Liver (tissue), 9 donors: ENCODE data around the gene TNPO3. TPM values are rescaled to one million over a fixed set of nuclear protein-coding genes. Genes with fewer than 3 reads are reported as not detected.

ENCODE experiments used
- DNase-seq: peaks from one replicate; pipeline ENCODE4 v3.0.0-alpha.2; 2017; ENCODE audit warnings: low spot score
- H3K27ac ChIP-seq, 2 donors: one replicate each; pipeline ENCODE4 v1.7.0; 2013; ENCODE audit warnings: inconsistent platforms in 2 of 2, low read length in 2 of 2, control low read depth in 1 of 2, low read depth in 1 of 2, mild to moderate bottlenecking in 1 of 2
- H3K27me3 ChIP-seq, 4 donors: one replicate each; pipeline versions ENCODE4 v1.6.1 to v1.7.0; 2013; ENCODE audit warnings: low read length in 3 of 4, inconsistent platforms in 1 of 4, mild to moderate bottlenecking in 1 of 4, moderate library complexity in 1 of 4; ENCODE audit not compliant: control insufficient read depth in 4 of 4, insufficient read depth in 4 of 4
- H3K36me3 ChIP-seq, 4 donors: one replicate each; pipeline versions ENCODE4 v1.6.1 to v1.7.0; 2013; ENCODE audit warnings: low read length in 3 of 4, mild to moderate bottlenecking in 3 of 4, low read depth in 1 of 4, moderate library complexity in 1 of 4; ENCODE audit not compliant: control insufficient read depth in 4 of 4, insufficient read depth in 3 of 4
- H3K4me1 ChIP-seq, 4 donors: one replicate each; pipeline versions ENCODE4 v1.6.1 to v1.7.0; 2013; ENCODE audit warnings: low read length in 3 of 4, mild to moderate bottlenecking in 3 of 4, moderate library complexity in 1 of 4; ENCODE audit not compliant: control insufficient read depth in 4 of 4, insufficient read depth in 4 of 4
- H3K4me3 ChIP-seq, 3 donors: one replicate each; pipeline versions ENCODE4 v1.6.1 to v1.7.0; 2013; ENCODE audit warnings: low read length in 3 of 3, control low read depth in 1 of 3, low read depth in 1 of 3, mild to moderate bottlenecking in 1 of 3
- H3K9ac ChIP-seq, 2 donors: one replicate each; pipeline ENCODE4 v1.7.0; 2013; ENCODE audit warnings: low read length in 2 of 2, mild to moderate bottlenecking in 2 of 2, moderate library complexity in 2 of 2, control low read depth in 1 of 2, low read depth in 1 of 2
- H3K9me3 ChIP-seq, 4 donors: one replicate each; pipeline versions ENCODE4 v1.6.1 to v1.7.0; 2013; ENCODE audit warnings: low read length in 3 of 4; ENCODE audit not compliant: control insufficient read depth in 4 of 4
- EGR1 ChIP-seq, 2 donors: IDR thresholded peaks; 2 replicates each; pipeline ENCODE4 v1.6.1; 2016 to 2018; ENCODE audit warnings: antibody characterized with exemption in 2 of 2, low read depth in 2 of 2
- FOXA1 ChIP-seq: IDR thresholded peaks from 2 replicates; pipeline ENCODE4 v1.6.1; 2016; ENCODE audit warnings: antibody characterized with exemption
- FOXA2 ChIP-seq: IDR thresholded peaks from 2 replicates; pipeline ENCODE4 v1.6.1; 2016; ENCODE audit warnings: antibody characterized with exemption
- GABPA ChIP-seq, 2 donors: IDR thresholded peaks in 1 of 2; conservative IDR thresholded peaks in 1 of 2; 2 replicates each; pipeline ENCODE4 v1.6.1; 2016; ENCODE audit warnings: antibody characterized with exemption in 2 of 2, mild to moderate bottlenecking in 1 of 2, moderate library complexity in 1 of 2
- HNF4A ChIP-seq, 2 donors: conservative IDR thresholded peaks; 2 replicates each; pipeline ENCODE4 v1.6.1; 2016; ENCODE audit warnings: antibody characterized with exemption in 2 of 2, mild to moderate bottlenecking in 2 of 2
- HNF4G ChIP-seq: IDR thresholded peaks from 2 replicates; pipeline ENCODE4 v1.6.1; 2016; ENCODE audit warnings: antibody characterized with exemption
- JUND ChIP-seq, 2 donors: IDR thresholded peaks; 2 replicates each; pipeline ENCODE4 v1.6.1; 2016; ENCODE audit warnings: antibody characterized with exemption in 2 of 2
- MAX ChIP-seq: IDR thresholded peaks from 2 replicates; pipeline ENCODE4 v1.6.1; 2016; ENCODE audit warnings: antibody characterized with exemption
- NR2F2 ChIP-seq: IDR thresholded peaks from 2 replicates; pipeline ENCODE4 v1.6.1; 2016; ENCODE audit warnings: antibody characterized with exemption
- RAD21 ChIP-seq, 2 donors: IDR thresholded peaks; 2 replicates each; pipeline ENCODE4 v1.6.1; 2016; ENCODE audit warnings: antibody characterized with exemption in 2 of 2, mild to moderate bottlenecking in 2 of 2
- REST ChIP-seq: IDR thresholded peaks from 2 replicates; pipeline ENCODE4 v1.6.1; 2016; ENCODE audit warnings: antibody characterized with exemption, mild to moderate bottlenecking
- SP1 ChIP-seq: IDR thresholded peaks from 2 replicates; pipeline ENCODE4 v1.6.1; 2018; ENCODE audit warnings: antibody characterized with exemption, mild to moderate bottlenecking
- TAF1 ChIP-seq: conservative IDR thresholded peaks from 2 replicates; pipeline ENCODE4 v1.6.1; 2016; ENCODE audit warnings: antibody characterized with exemption, mild to moderate bottlenecking
- YY1 ChIP-seq: IDR thresholded peaks from 2 replicates; pipeline ENCODE4 v1.6.1; 2016; ENCODE audit warnings: antibody characterized with exemption, mild to moderate bottlenecking
- WGBS: extraction: QIAGEN DNeasy Blood & Tissue Kit; methylation state at CpG from one replicate; pipeline ENCODE4 v1.1.7; 2013; 5-methylcytosine and 5-hydroxymethylcytosine counted together
- polyA plus RNA-seq, 2 donors: library from polyadenylated mRNA; stranded (reverse) in 1 of 2; unstranded in 1 of 2; fragments of 200-250 nt in 1 of 2; fragments of >200 nt in 1 of 2; fragmentation: Nextera tagmentation in 1 of 2; extraction: Ambion mirVana in 1 of 2; gene quantifications; one replicate each; pipeline versions ENCODE4 v1.2.1 to v1.2.3, GENCODE V29; 2013 to 2015
- total RNA-seq, 2 donors: library from RNA; depleted of rRNA; stranded (reverse); fragments of >200 nt; gene quantifications; one replicate each; pipeline ENCODE4 v1.2.3, GENCODE V29; 2014
- TF ChIP-seq, protein P1 (sequence below): IDR thresholded peaks from 2 replicates; pipeline ENCODE4 v1.6.1; 2016; ENCODE audit warnings: antibody characterized with exemption
- TF ChIP-seq, protein P2 (sequence below): fragments of 150-350 bp; IDR thresholded peaks from 2 replicates; pipeline ENCODE4 v1.5.1; 2017; ENCODE audit warnings: improper control_type of control experiment, low read depth, low read length; ENCODE audit not compliant: missing input control
- TF ChIP-seq, protein P3 (sequence below): IDR thresholded peaks from 2 replicates; pipeline ENCODE4 v1.6.1; 2016; ENCODE audit warnings: antibody characterized with exemption
- donor health status: healthy.
- donor health status: healthy.
- donor health status: healthy.
- donor health status: healthy.
- donor health status: healthy.

TNPO3 gene
- total and polyA plus RNA-seq, 4 donors: 9.2 to 38.9 (median 20.0) TPM

DNA sequence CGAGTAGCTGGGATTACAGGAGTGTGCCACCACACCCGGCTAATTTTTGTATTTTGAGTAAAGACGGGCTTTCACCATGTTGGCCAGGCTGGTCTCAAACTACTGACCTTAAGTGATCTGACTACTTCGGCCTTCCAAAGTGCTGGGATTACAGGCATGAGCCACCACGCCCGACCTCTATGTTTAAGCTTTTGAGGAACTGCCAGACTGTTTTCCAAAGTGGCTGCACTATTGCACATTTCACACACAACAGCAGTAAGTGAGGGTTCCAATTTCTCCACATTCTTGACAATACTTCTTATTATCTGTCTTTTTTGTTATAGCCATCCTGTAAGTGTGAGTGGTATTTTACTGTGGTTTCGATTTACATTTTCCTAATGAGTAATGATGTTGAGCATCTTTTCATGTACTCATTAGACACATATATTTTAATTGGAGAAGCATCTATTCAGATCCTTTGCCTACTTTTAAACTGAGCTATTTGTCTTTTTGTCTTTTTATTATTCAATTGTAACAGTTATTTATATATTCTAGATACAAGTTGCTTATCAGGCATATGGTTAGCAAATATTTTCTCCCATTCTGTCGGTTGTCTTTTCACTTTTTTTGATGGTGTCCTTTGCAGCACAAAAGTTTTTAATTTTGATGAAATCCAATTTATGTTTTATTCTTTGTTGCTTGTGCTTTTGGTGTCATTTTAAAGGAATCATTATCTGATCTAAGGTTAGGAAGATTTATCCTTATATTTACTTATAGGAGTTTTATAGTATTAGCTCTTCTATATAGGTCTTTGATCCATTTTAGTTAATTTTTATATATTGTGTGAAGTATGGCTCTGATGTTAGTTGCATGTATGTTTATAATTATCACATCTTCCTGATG lies 130.0 kb downstream of the TNPO3 start:
- TF ChIP-seq NR2F2: no peak
- TF ChIP-seq HNF4G: no peak
- no peak for TF ChIP-seq HNF4A (conservative IDR thresholded peaks at IDR 0.05)
- TF ChIP-seq, protein P1, sequence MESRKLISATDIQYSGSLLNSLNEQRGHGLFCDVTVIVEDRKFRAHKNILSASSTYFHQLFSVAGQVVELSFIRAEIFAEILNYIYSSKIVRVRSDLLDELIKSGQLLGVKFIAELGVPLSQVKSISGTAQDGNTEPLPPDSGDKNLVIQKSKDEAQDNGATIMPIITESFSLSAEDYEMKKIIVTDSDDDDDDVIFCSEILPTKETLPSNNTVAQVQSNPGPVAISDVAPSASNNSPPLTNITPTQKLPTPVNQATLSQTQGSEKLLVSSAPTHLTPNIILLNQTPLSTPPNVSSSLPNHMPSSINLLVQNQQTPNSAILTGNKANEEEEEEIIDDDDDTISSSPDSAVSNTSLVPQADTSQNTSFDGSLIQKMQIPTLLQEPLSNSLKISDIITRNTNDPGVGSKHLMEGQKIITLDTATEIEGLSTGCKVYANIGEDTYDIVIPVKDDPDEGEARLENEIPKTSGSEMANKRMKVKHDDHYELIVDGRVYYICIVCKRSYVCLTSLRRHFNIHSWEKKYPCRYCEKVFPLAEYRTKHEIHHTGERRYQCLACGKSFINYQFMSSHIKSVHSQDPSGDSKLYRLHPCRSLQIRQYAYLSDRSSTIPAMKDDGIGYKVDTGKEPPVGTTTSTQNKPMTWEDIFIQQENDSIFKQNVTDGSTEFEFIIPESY: no peak
- no peak for TF ChIP-seq FOXA2
- TF ChIP-seq GABPA (IDR thresholded peaks at IDR 0.05 in 1 of 2, conservative IDR thresholded peaks at IDR 0.05 in 1 of 2): no peak
- TF ChIP-seq MAX: no peak
- TF ChIP-seq REST: no peak
- TF ChIP-seq EGR1 (IDR thresholded peaks at IDR 0.05; ENCODE audit: low read depth in 2 of 2): no peak
- no peak for TF ChIP-seq YY1
- TF ChIP-seq, protein P2, sequence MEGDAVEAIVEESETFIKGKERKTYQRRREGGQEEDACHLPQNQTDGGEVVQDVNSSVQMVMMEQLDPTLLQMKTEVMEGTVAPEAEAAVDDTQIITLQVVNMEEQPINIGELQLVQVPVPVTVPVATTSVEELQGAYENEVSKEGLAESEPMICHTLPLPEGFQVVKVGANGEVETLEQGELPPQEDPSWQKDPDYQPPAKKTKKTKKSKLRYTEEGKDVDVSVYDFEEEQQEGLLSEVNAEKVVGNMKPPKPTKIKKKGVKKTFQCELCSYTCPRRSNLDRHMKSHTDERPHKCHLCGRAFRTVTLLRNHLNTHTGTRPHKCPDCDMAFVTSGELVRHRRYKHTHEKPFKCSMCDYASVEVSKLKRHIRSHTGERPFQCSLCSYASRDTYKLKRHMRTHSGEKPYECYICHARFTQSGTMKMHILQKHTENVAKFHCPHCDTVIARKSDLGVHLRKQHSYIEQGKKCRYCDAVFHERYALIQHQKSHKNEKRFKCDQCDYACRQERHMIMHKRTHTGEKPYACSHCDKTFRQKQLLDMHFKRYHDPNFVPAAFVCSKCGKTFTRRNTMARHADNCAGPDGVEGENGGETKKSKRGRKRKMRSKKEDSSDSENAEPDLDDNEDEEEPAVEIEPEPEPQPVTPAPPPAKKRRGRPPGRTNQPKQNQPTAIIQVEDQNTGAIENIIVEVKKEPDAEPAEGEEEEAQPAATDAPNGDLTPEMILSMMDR: no peak
- TF ChIP-seq, protein P3, sequence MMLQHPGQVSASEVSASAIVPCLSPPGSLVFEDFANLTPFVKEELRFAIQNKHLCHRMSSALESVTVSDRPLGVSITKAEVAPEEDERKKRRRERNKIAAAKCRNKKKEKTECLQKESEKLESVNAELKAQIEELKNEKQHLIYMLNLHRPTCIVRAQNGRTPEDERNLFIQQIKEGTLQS: no peak
- TF ChIP-seq SP1: no peak
- no peak for TF ChIP-seq TAF1
- TF ChIP-seq JUND (IDR thresholded peaks at IDR 0.05): no peak
- no peak for TF ChIP-seq RAD21 (IDR thresholded peaks at IDR 0.05)
- TF ChIP-seq FOXA1: no peak
- Histone ChIP-seq H3K36me3 (no peaks in the 10 kb centered on the region), H3K9me3 (no peaks in the 10 kb centered on the region), H3K27ac (no peak overlapping the region), H3K9ac (no peak overlapping the region), H3K4me1 (no peaks in the 10 kb centered on the region), H3K4me3 (no peak overlapping the region), H3K27me3 (no peaks in the 10 kb centered on the region)
- no peak for DNase-seq
- WGBS: 85% methylated on average over 8 of the region's 8 CpGs
